Measurements from ENCODE around the gene ALDH3B2. TPM values are rescaled to one million over a fixed set of nuclear protein-coding genes. Genes with fewer than 3 reads are reported as not detected.

ALDH3B2 gene
- total RNA-seq, 1 experiment from 2014 or later = not detected

- Histone ChIP-seq H3K23ac (ENCODE audit: insufficient read length, low read depth, low read length) (no peak overlapping the region), H2AFZ (ENCODE audit: low read length) (no peak overlapping the region), H3K23me2 (ENCODE audit: insufficient read length, low read depth, low read length, poor library complexity, severe bottlenecking) (no peaks in the 10 kb centered on the region), H4K91ac (ENCODE audit: insufficient read length, low read depth, low read length) (no peak overlapping the region), H3K79me1 (ENCODE audit: insufficient read depth, low read depth, low read length, poor library complexity, severe bottlenecking) (no peaks in the 10 kb centered on the region), H3K14ac (ENCODE audit: insufficient read depth, low read length) (no peak overlapping the region), H3K9ac (ENCODE audit: extremely low read depth, insufficient read length, low read length) (no peak overlapping the region), H3K18ac (ENCODE audit: insufficient read length, low read depth, low read length) (no peak overlapping the region), H2BK15ac (ENCODE audit: low read depth, low read length) (no peak overlapping the region), H2BK5ac (ENCODE audit: insufficient read length, low read length) (no peak overlapping the region), H3K9me3 (ENCODE audit: control insufficient read depth, low read depth, low read length) (peaks cover 10% of the 10 kb centered on the region), H3K4me2 (ENCODE audit: insufficient read depth, insufficient read length, low read length) (no peak overlapping the region), H4K8ac (replicated peaks; ENCODE audit: insufficient read length, low read depth, low read length) (no peak overlapping the region), H3K4me1 (ENCODE audit: insufficient read depth, low read length) (no peaks in the 10 kb centered on the region), H4K5ac (ENCODE audit: insufficient read length, low read depth, low read length) (no peak overlapping the region), H2BK20ac (ENCODE audit: low read depth, low read length, poor library complexity, severe bottlenecking) (no peak overlapping the region), H4K20me1 (ENCODE audit: control insufficient read depth, insufficient read depth, insufficient read length) (no peaks in the 10 kb centered on the region), H3K27me3 (ENCODE audit: insufficient read depth, low read length) (no peaks in the 10 kb centered on the region), H2AK5ac (ENCODE audit: insufficient read length, low read length) (no peak overlapping the region), H3K4ac (ENCODE audit: low read depth, low read length) (no peak overlapping the region), H2BK12ac (ENCODE audit: insufficient read length, low read depth, low read length) (no peak overlapping the region), H3T11ph (ENCODE audit: low read length) (no peak overlapping the region), H2BK120ac (ENCODE audit: low read depth, low read length, poor library complexity, severe bottlenecking) (no peak overlapping the region), H3K56ac (ENCODE audit: insufficient read length, low read depth, low read length) (no peak overlapping the region), H3K27ac (ENCODE audit: insufficient read length, low read depth, low read length) (no peak overlapping the region), H3K79me2 (ENCODE audit: insufficient read depth, low read length) (no peaks in the 10 kb centered on the region)
- DNase-seq = no peak
- Mint-ChIP-seq H3K4me1 (peaks cover 2% of the 10 kb centered on the region in 2 experiments; a peak in 2 of 4 replicates), H3K27me3 (ENCODE audit: low read depth) (peaks cover 7% of the 10 kb centered on the region), H3K36me3 (ENCODE audit: insufficient read depth in 1 of 3, low read depth in 3 of 3) (peaks cover 0 to 5% (median 3%) of the 10 kb centered on the region in 3 experiments; a peak in 5 of 7 replicates), H3K27ac (no peak overlapping the region), H3K4me3 (no peak overlapping the region), H3K9me3 (peaks cover 20 to 24% of the 10 kb centered on the region in 2 experiments)
- WGBS (ENCODE audit: extremely low coverage, insufficient read length, low lambda C conversion rate) = no CpG with 5 or more reads among the region's 12 CpGs
- TF ChIP-seq CTCF (conservative IDR thresholded peaks at IDR 0.05) = no peak
These were observed 21.2 kb upstream of the ALDH3B2 start for GRCh38 chr11:67695606-67696005.
